Measurements from ENCODE around the gene TEX53.
A peak's percentile ranks its signal among the peaks of the same experiment; 100 is the strongest.

Gene TEX53

GRCh38 chr9:114657705-114658104 lies at the start of gene TEX53:
TEX53 (minus strand) TSS chr9:114657805; CDS start chr9:114657774, 31 bp downstream.
- no peak for DNase-seq

- no peak for DNase-seq
Observed at GRCh38 chr9:114706711-114707110, 49.1 kb upstream of the TEX53 start.

DNA sequence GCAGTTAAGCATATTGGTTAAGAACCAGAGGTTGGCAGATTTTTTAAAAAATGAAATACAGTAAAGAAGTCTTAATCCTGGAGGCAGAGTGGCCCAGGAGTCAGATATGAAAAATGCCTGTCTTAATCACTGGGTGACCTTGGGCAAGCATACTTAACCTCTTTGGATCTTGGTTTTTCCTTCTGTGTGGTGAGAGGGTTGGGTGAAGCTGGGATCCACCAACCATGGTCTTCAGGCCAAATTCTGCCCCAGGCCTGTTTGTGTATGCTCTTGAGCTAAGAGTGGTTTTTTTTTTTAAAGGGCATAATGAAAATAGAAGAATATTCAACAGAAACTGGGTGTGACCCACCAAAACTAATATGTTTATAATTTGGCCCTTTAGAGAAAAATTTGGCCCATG lies 44.4 kb upstream of the TEX53 start:
- DNase-seq = no peak

DNA sequence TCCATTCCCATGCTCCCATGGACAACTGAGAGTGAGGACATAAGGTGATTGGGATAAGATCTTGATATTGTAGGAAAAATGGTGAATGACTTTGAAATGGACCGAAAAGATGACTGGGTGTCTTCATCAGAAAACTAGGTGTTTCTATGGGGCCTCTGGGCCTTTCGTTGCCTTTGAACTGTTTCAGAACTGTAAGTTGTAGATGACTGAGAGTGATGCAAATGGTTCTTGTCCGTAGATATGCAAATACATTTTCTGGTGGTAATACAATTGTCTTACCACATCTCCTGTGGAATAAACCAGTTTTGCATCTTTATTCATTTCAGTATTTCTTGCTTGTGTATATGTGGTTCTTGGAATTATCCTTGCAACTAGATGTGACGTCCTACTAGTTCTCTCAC lies 40.3 kb upstream of the TEX53 start:
- no peak for DNase-seq

DNA sequence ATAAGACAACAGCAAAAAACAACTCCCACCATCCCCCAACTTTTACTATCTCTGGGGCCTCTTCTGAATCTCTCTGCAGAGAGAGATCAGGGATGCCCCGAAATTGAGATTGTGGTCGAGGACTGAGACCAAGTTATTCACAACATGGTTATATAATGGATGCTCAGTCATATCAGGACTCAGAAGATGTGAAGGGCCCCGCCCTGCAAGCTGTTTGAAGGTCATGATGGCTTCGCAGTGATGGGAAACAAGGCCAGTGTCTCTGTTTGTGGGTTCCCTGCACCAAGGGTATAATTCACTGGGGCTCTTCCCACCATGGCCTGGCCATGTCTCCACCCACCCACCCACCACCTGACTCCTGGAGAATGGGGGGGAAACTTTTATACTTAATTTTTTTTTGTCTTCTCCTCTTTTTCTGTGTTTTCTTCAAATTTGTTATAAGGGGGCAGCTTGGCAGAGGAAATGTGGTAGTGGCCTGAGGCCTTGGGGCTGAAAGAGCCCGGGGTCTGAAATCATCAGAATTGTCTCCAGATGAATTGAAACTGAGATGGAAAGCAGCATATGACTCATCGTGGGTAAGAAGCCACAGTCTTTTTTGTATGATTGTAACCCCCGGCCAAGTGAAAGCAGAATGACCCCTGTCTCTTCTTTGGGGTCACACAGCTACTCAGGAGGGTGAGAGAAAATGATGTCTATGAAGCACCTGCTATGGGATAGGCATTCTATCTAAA lies 39.4 kb upstream of the TEX53 start:
- DNase-seq = peak in 1 of 4 experiments; percentile 12

GRCh38 chr9:114695948-114696347 lies 38.3 kb upstream of the TEX53 start:
- no peak for DNase-seq

- no peak for DNase-seq
Observed at GRCh38 chr9:114694719-114695269, 37.2 kb upstream of the TEX53 start.

DNA sequence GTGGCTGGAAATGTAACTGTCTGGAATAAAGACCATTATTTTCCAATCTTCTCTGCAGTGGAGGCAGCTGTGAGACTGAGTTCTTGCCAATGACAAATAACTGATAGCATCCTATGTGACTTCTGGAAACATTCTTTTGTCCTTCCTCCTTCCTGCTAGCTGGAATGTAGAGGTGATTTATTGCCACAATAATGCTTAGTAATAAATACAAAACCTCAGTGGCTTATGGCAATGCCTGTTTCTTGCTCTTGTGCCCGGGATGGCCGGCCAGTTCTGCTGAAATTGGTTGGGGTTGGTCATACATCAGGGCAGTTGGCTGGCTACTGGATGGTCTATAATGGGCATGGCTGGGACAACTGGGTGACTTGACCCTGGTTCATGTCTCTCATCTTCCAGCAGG lies 36.5 kb upstream of the TEX53 start:
- DNase-seq = no peak

- no peak for DNase-seq
Observed at GRCh38 chr9:114693248-114693855, 35.7 kb upstream of the TEX53 start.

GRCh38 chr9:114691956-114692295 lies 34.3 kb upstream of the TEX53 start:
- no peak for DNase-seq

DNA sequence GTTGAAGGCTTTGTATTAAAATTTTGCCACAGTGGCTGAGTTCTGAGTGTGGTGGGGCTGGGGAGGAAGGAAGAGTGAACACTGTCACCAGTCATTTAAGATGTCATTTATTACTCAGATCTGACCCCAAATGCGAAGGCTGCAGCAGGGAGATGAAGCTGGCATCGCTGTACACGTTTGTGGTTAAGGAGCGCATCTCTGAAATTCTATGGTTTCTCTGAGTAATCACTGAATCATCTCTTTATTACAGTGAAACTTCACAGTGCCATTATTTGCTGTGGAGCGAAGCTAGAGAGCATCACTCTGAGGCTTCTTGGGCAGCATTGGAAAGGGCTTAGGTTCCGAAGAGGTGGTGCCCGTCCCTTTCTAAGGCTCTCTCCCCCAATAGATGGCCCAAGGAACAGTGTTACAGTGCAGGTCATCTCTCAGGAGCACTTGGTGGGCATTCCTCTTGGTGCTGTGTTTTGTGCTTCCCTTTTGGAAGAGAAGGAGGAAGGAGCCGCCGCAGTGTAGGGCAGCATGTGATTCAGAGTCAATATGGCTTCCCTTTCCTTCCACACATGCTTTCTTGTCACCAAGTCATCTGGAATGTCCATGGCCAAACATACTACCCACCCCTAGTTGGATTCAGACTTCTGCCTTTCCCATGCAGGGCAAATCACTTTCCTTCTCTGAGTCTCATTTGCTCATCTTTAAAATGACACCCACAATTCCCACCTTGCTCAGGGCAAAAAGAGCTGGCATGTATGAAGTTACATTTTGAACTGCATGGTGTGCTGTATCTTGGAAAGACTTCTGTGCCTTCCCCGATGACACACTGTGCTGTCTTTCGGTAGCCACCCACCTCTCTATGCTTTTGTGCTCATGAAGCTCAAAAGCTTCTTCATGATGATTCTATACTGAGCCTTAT lies 33.7 kb upstream of the TEX53 start:
- DNase-seq = peak; percentile 14 to 30 (median 19)

DNA sequence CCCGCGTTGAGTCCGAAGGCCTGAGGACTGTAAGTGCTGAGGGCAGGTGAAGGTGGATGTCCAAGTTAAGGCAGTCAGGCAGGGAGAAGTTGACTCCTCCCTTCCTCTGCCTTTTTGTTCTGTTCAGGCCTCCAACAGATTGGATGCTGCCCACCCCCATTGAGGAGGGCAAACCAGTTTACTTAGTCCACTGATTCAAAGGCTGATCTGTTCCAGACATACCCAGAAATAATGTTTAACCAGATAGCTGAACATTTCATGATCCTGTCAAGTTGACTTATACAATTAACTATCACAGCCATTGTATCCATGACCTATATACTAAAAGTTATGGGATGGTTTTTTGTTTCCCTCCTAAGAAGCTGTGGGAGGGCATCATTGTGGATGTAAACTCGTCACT lies 32.7 kb upstream of the TEX53 start:
- DNase-seq = no peak

DNA sequence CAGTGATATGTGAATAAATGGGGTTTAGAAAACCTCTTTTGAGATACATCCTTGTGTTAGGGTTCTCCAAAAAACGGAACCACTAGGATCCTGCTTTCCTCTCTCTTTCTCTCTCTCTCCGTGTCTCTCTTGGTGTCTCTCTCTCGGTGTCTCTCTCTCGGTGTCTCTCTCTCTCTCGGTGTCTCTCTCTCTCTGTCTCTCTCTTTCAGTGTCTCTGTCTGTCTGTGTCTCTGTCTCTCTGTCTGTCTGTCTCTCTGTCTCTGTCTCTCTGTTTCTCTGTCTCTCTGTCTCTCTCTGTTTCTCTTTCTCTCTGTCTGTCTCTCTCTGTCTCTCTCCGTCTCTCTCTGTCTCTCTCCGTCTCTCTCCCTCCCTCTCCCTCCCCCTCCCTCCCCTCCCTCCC lies 32.2 kb upstream of the TEX53 start:
- no peak for DNase-seq

DNA sequence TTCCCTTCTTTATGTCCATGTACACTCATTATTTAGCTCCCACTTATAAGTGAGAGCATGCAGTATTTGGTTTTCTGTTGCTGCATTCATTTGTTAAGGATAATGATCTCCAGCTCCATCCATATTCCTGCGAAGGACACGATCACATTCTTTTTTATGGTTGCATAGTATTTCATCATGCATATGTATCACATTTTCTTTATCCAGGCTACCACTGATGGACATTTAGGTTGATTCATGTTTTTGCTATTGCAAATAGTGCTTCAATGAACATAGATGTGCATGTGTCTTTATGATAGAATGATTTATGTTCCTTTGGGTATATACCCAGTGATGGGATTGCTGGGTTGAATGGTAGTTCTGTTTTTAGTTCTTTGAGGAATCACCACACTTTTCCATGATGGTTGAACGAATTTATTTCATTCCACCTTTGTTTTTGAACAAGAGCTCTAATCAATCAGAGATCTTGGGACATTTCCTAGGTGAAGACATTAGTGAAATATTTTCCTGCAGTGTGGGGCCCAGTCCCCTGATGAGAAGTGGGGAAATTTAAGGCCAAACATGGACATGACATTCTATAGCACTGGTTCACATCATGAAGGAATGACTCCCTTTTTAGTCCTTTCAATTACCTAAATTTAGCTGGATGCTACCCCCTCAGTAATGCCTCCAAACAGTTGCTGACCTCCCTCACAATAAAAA lies 31.5 kb upstream of the TEX53 start:
- DNase-seq = no peak

- DNase-seq = no peak
Observed at GRCh38 chr9:114688379-114688778, 30.8 kb upstream of the TEX53 start.

DNA sequence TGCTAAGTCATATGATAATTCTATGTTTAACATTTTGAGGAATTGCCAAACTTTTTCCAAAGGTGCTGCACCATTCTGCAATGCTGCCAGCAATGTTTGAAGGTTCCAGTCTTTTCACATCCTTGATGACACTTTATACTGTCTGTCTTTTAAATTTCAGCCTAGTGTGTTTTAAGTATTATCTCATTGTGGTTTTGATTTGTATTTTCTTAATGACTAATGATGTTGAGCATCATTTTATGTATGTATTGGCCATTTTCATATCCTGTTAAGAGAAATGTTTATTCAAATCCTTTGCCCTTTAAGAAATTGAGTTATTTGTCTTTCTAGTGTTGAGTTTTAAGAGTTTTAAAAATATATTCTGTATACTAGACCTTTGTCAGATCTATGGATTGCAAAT lies 29.4 kb upstream of the TEX53 start:
- DNase-seq = no peak

DNA sequence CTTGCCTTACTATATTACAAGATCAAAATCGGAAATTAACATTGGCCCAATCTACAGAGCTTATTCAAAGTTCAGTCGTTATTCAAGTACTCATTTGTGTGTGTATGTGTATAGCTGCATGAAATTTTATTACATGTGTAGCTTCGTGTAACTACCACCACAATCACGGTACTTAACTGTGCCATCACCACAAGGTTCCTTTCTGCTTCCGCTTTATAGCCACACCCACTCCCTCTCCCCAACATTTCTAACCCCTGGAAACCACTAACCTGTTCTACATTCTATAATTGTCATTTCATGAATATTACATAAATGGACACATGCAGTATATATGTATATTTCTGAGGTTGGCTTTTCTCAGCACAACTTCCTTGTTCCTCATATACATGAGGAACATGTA lies 28.3 kb upstream of the TEX53 start:
- no peak for DNase-seq

DNA sequence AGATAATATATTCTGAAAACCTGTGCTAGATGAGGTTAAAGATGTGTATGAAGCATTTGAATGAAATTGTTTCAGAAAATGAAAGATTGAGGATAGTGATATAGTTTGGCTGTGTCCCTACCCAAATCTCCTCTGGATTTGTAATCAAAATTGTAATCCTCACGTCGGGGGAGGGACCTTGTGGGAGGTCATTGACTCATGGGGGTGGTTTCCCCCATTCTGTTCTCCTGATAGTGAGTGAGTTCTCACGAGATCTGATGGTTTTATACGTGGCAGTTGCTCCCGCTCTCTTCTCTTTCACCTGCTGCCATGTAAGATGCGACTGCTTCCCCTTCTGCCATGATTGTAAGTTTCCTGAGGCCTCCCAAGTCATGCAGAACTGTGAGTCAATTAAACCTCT lies 26.4 kb upstream of the TEX53 start:
- no peak for DNase-seq

DNA sequence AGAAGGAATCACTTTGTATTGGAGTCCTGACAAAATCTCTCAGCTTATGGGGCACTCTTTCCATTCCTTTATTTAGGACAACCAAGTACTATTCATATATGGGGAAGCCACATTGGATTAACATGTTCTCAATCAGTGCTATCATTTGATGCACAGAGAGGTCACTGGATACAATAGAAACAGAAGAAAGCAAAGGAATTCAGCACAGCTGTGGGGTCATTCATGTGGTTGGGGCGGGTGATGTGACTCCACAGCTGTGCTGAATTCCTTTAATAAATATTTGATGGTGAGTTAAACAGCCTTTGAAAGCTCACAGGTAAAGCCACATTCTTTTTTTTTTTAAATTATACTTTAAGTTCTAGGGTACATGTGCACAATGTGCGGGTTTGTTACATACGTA lies 25.2 kb upstream of the TEX53 start:
- DNase-seq = no peak

DNA sequence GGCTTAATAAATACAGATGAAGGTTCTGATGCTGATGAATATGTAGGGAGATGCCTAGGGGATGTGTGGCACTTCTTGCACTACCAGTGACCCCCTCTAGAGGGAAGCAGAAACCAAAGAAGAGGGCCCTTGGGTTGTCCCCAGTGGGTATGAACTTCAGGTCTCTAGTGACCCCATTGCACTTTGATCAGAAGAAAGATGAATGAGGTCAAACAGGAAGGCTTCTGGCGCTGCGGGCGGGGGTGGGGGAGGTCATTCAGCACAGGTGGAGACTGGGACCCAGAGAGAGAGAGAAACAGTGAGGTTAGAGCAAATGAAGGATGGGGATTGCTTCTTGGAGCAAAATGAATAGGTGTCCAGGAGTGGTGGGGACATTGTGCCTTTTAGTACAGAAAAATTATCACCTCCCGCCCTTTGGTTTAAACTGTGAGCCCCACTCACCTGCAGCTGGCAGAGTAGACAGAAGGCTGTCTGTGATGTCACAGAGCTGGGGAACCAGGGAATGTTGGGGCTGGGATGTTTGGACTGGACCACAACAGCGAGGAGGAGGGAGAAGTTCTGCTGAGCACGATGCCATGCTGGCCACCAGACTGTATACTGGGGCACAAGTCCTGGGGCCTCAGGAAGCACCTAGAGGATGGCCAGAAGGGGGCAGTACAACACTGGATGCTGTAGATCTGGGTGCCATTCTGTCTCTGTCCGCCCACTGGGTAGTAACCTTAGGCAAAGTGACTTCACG lies 24.2 kb upstream of the TEX53 start, which contains the start of gene TEX48:
TSS of gene TEX48 (minus strand) at position 599 of the 739 bp plus-strand sequence. CDS start 10,469 bp downstream, outside the sequence.
- DNase-seq = peak; percentile 43 to 62 (median 54)

GRCh38 chr9:114680259-114681001 lies 22.8 kb upstream of the TEX53 start:
- no peak for DNase-seq
